Keratinocyte (primary cell): ENCODE results near the gene CD93.

Experiments used
- EZH2 ChIP-seq: IDR thresholded peaks from one replicate; pipeline ENCODE4 v1.6.1; 2012; ENCODE audit warnings: inconsistent platforms, mild to moderate bottlenecking, low read length, moderate library complexity
- TF ChIP-seq, protein P1 (sequence below), 3 experiments: IDR thresholded peaks in 1 of 3; conservative IDR thresholded peaks in 1 of 3; optimal IDR thresholded peaks in 1 of 3; 2 replicates in 2 of 3; 3 replicates in 1 of 3; pipeline versions ENCODE3 to v1.5.1; 2011; ENCODE audit warnings: low read length in 3 of 3, mild to moderate bottlenecking in 3 of 3, moderate library complexity in 2 of 3, control low read depth in 1 of 3, inconsistent platforms in 1 of 3; ENCODE audit not compliant: insufficient read depth in 2 of 3; ENCODE audit errors: extremely low read depth in 1 of 3

- TF ChIP-seq, protein P1, sequence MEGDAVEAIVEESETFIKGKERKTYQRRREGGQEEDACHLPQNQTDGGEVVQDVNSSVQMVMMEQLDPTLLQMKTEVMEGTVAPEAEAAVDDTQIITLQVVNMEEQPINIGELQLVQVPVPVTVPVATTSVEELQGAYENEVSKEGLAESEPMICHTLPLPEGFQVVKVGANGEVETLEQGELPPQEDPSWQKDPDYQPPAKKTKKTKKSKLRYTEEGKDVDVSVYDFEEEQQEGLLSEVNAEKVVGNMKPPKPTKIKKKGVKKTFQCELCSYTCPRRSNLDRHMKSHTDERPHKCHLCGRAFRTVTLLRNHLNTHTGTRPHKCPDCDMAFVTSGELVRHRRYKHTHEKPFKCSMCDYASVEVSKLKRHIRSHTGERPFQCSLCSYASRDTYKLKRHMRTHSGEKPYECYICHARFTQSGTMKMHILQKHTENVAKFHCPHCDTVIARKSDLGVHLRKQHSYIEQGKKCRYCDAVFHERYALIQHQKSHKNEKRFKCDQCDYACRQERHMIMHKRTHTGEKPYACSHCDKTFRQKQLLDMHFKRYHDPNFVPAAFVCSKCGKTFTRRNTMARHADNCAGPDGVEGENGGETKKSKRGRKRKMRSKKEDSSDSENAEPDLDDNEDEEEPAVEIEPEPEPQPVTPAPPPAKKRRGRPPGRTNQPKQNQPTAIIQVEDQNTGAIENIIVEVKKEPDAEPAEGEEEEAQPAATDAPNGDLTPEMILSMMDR (optimal IDR thresholded peaks at IDR 0.05 in 1 of 3, IDR thresholded peaks at IDR 0.05 in 1 of 3, conservative IDR thresholded peaks at IDR 0.05 in 1 of 3; ENCODE audit: extremely low read depth in 1 of 3, insufficient read depth in 2 of 3, low read length in 3 of 3) = peak in 1 of 3 experiments; percentile 24
- no peak for TF ChIP-seq EZH2
These were observed 42.7 kb downstream of the CD93 start for GRCh38 chr20:23043376-23043775.
